OCI-LY1 (cell line): Measurements from ENCODE around the gene CSNK1G2.

Source experiments
- EZH2 ChIP-seq: fragments of 200-600 bp; sonication (generic), shearing (Covaris generic); IDR thresholded peaks from 2 replicates; pipeline ENCODE4 v1.8.0; 2017; ENCODE audit warnings: borderline replicate concordance, mixed run types, mild to moderate bottlenecking, antibody characterized with exemption, low read length, moderate library complexity, mixed read lengths
- TF ChIP-seq, protein P1 (sequence below): fragments of 200-600 bp; sonication (generic), shearing (Covaris generic); IDR thresholded peaks from 2 replicates; pipeline ENCODE4 v1.5.1; 2017; ENCODE audit warnings: mild to moderate bottlenecking, antibody characterized with exemption, low read length, moderate library complexity, mixed read lengths

DNA sequence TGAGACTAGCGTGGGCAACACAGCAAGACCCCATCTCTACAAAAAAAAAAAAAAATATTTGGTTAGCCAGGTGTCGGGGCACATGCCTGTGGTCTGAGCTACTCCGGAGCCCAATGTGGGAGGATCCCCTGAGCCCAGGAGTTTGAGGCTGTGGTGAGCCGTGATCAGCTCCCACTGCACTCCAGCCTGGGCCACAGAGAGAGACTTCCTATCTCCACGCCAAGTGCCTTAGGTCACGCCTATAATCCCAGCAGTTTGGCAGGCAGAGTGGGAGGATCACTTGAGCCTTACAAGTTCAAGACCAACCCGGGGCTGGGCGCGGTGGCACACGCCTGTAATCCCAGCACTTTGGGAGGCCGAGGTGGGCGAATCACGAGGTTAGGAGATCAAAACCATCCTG lies 44.5 kb upstream of the CSNK1G2 start:
- TF ChIP-seq, protein P1, sequence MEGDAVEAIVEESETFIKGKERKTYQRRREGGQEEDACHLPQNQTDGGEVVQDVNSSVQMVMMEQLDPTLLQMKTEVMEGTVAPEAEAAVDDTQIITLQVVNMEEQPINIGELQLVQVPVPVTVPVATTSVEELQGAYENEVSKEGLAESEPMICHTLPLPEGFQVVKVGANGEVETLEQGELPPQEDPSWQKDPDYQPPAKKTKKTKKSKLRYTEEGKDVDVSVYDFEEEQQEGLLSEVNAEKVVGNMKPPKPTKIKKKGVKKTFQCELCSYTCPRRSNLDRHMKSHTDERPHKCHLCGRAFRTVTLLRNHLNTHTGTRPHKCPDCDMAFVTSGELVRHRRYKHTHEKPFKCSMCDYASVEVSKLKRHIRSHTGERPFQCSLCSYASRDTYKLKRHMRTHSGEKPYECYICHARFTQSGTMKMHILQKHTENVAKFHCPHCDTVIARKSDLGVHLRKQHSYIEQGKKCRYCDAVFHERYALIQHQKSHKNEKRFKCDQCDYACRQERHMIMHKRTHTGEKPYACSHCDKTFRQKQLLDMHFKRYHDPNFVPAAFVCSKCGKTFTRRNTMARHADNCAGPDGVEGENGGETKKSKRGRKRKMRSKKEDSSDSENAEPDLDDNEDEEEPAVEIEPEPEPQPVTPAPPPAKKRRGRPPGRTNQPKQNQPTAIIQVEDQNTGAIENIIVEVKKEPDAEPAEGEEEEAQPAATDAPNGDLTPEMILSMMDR: no peak
- TF ChIP-seq EZH2: no peak
